ENCODE measurements around the gene ZNF331.
"Not testable (repeated sequence)": the region's sequence is repeated elsewhere in the genome, so short reads cannot be mapped to it uniquely, and the experiment has no call there.

The ZNF331 gene

DNA sequence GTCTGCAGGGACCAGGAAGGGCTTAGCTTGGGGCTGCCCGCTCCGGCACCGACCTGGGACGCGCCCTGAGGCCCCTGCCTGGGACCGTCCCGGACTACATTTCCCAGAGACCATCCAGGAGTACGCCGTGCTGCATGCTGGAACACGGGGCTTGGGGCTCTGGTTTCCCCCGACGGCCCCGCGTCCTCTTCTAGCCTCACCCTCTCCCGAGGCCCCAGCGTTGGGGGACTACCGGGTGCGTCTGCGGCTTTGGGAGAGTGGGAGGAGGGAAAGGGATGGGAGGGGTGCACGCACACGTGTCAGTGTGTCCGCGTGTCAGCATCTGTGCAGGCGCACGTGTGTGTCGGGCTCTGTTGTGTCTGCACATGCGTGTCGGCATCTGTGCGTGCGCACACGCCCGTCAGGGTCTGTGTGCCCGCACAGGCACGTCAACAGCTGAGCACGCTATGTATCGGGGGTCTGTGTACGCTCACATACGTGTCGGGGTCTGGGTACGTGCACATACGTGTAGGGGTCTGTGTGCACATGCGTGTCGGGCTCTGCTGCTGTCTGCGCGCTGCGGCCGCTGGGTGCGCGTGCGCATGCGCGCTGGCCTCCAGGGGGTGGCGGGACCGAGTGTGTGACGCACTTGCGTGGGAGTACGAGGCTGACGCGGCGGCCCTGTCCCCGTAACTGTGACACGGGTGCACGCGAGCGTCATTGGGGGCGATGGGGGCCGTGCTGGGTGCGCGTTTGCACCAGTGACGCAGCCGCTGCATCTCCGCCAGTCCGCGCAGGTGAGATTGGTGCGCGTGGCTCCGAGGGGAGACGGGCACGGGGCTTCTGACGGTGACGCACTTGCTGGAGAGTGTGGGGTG, at the start of gene ZNF331:
ZNF331 (plus strand) TSS at position 625 of the 857 bp plus-strand sequence. CDS start 31,232 bp downstream, outside the sequence.
- peak; percentile 85 to 90 for DNase-seq

DNA sequence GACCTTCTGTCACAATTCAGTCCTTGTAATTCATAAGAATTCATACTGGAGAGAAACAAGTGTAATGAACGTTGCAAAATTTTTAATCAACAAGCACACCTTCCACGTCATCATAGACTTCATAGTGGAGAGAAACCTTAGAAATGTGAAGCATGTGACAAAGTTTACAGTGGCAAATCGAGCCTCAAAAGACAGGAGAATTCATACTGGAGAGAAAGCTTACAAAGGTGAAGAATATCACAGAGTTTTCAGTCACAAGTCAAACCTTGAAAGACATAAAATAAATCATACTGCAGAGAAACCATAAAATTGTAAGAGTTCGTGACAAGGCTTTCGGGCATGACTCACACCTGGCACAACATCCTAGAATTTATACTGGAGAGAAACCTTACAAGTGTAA, 45.8 kb upstream of the ZNF331 start:
- DNase-seq: no peak

- DNase-seq: not testable (repeated sequence)
Observed at GRCh38 chr19:53497311-53498023, 40.5 kb upstream of the ZNF331 start.

DNA sequence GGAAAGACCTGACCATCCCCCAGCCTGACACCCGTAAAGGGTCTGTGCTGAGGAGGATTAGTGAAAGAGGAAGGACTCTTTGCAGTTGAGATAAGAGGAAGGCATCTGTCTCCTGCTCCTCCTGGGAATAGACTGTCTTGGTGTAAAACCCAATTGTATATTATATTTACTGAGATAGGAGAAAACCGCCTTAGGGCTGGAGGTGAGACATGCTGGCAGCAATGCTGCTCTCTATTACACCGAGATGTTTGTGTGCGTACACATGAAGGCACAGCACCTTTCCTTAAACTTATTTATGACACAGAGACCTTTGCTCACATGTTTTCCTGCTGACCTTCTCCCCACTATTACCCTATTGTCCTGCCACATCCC, 39.9 kb upstream of the ZNF331 start:
- DNase-seq: not testable (repeated sequence)

DNA sequence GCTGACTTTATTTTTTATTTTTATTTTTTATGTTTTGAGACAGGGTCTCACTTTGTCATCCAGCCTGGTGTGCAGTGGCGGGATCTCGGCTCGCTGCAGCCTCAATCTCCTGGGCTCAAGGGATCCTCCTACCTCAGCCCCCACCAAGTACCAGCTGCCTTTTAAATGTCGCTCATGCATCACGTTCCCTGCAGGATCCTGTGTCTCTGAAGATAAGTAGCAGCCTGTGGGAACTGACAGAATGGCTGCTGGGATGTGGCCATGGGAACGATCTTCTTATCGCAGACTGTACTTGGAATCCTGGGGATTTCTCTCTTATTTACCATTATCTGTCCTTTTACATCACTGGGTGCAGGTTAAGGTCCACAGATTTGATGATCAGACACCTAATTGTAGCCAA, 34.8 kb upstream of the ZNF331 start:
- not testable (repeated sequence) for DNase-seq

- DNase-seq: not testable (repeated sequence)
Observed at GRCh38 chr19:53503671-53504364, 34.1 kb upstream of the ZNF331 start.

GRCh38 chr19:53504365-53504703, 33.6 kb upstream of the ZNF331 start:
- not testable (repeated sequence) for DNase-seq

GRCh38 chr19:53504885-53505284, 33.1 kb upstream of the ZNF331 start:
- no peak for DNase-seq

DNA sequence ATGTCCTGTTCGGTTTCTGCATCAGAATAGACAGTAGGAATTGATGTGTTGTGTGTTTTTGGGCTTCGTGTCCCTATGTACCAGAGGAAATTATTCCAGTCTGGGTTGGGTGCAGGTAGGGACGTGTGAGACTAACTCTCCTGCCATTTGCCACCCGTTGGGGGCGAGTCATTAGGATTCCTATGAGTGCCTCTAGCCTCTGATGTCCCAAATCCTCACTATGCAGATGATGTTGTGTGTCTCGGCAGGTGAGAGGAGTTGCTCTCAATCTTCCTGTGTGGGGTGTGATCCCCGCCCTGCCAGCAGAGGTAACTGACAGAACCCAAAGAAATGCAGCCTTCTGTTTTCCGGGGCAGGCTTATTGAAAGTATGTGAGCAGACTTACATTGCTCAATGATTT, 31.2 kb upstream of the ZNF331 start:
- DNase-seq: no peak

DNA sequence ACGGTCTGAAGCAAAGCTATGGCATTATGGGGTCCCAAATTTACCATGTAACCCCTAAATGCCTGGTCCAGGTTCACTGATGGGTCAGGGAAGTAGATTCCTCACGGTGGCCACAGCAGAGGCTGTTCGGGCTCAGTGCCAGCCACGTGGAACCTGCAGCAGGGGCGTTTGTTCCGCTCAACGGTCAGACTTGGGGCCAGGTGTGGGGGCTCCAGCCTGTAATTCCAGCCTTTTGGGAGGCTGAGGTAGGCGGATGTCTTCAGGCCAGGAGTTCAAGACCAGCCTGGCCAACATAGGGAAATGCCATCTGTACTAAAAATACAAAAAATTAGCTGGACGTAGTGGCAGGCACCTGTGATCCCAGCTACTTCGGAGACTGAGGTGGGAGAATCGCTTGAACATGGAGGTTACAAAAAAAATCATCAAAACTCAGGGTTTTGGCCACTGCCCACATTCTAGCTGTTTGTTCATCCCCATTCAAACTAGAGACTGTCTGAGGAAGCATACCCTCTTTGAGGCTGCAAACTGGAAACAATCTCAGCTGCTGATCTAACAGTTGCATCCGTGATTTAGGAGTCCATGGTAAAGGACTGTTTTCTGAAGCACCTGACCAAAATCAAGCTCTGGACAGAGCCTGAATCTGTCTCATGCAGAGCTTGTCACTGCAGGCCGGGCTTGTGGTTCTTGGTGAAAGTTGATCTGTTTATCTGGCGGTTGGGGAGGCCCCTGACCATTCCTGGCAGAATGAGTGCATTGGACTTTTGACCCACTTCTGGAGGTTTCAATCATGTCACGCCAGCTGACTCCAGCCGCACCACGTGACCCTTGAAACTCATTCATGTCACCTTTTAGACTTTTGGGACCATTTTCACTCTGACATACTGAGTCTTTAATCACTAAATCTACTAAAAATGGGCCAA, 30.2 kb upstream of the ZNF331 start:
- no peak for DNase-seq

DNA sequence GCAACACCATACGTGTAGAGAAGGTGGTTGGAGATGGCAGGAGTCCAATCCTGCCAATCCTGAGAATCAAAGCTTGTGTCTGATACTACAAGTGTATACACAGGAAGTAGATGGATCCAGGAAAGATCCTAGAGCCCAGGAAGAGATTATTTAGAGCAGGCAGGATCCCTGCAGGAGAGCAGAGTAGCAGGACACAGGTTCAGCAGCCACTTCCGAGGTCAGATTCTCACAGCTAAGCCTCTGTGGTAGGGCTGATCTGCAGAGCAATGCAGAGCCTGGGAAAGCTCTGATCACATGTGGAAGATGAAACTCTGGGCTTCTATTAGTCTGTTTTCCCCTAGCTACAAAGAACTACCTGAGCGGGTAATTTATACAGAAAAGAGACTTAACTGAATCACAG, 28.5 kb upstream of the ZNF331 start:
- no peak for DNase-seq

DNA sequence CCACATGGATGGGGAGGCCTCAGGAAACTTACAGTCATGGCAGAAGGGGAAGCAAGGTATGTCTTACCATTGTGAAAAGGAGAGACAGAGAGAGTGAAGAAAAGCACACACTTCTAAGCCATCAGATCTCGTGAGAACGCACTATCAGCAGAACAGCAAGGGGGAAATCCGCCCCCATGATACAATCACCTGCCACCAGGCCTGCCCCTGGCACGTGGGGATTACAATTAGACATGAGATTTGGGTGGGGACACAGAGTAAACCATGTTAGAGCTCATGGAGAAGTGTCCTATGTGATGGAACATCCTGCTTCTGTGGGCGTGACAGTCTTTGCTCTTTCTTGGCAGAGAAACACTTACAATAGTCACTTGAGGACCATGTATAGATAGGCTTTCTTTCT, 28.1 kb upstream of the ZNF331 start:
- DNase-seq: no peak

DNA sequence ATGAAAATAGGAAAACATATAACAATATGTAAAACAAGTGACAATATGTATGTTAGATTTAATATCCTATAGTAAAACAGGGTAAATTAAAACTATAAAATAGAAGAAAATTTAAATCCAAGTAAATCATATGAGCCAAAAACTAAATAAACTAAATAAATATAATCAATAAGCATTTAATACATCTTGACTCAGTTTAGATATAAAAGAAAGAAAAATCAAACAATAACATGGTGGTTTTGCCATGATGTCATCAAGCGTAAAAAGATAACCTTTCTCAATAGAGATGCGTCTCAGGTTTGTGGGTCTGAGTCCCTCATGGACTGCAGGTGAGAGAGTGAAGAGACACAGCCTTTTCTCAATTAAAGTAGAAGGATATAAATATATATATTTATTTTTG, 26.6 kb upstream of the ZNF331 start:
- DNase-seq: no peak

GRCh38 chr19:53511933-53512374, 26.0 kb upstream of the ZNF331 start:
- DNase-seq: peak; percentile 36

DNA sequence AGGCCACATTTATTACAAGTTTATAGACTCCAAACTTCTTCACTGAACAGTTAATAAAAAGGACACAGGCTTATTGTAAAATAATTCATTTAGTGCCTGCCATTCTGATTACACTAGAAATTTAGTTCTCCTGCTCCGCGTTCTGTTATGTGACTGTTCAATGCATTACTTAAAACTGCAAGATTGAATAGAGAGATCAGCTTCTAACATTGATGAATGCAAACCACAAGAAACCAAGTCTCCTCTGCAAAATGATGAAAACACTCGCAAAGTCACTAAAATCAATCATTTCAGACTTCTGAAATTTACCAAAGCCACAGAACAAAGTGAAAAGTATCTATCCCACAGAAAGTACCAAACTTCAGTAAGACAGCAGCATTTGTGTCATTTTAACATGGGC, 22.9 kb upstream of the ZNF331 start:
- not testable (repeated sequence) for DNase-seq

- no peak for DNase-seq
Observed at GRCh38 chr19:53517114-53517741, 20.7 kb upstream of the ZNF331 start.

DNA sequence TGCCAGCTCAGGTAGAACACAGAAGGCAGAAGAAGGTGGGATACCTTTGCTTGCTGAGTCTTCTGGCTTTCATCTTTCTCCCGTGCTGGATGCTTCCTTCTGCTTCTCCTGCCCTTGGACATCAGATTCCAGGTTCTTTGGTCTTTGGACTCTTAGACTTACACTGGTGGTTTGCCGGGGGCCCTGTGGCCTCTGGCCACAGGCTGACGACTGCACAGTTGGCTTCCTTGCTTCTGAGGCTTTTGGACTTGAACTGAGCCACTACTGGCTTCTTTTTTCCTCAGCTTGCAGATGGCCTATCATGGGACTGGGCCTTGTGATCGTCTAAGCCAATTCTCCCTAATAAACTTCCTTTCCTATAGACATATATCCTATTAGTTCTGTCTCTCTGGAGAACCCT, 19.8 kb upstream of the ZNF331 start:
- no peak for DNase-seq

DNA sequence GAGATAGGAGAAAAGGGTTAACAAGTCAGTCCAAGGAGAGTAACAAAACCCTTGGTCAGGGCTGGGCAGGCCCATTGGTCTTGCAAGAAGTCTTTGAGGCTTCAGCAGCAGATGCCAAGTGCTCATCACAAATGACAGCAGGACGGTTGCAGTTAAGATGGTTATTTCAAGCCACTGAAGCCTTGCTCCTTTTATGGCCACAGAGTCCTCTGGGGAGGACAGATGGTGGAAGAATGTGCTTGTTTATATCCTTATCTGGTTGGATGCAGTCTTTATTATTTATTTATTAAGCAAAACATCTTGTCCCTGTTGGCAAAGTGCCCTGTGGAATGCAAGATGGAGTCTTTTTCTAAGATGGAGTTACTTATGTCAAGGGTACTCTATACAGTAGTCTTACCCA, 19.2 kb upstream of the ZNF331 start:
- no peak for DNase-seq

GRCh38 chr19:53519446-53519845, 18.5 kb upstream of the ZNF331 start:
- DNase-seq: no peak

GRCh38 chr19:53520163-53520546, 17.8 kb upstream of the ZNF331 start:
- DNase-seq: no peak

GRCh38 chr19:53520547-53521372, 17.2 kb upstream of the ZNF331 start:
- peak; percentile 75 to 89 for DNase-seq

Data from stimulated activated CD4-positive, alpha-beta T cell treated with anti-CD3 and anti-CD28 coated beads, Interleukin-4, amount 100 ng/mL, for 4 hours (primary cell).